Lower leg skin (tissue), 4 donors: ENCODE data around the gene SYT17. TPM values are rescaled to one million over a fixed set of nuclear protein-coding genes. Genes with fewer than 3 reads are reported as not detected.

Experiments used
- DNase-seq, 2 donors: peaks; one replicate each; pipeline ENCODE4 v3.0.0-alpha.2; 2019; ENCODE audit warnings: low spot score in 2 of 2
- H3K4me3 ChIP-seq: fragments of 200-600 bp; sonication (generic); 2 replicates; pipeline ENCODE4 v1.5.1; 2017; ENCODE audit warnings: mild to moderate bottlenecking, low read depth; ENCODE audit not compliant: poor library complexity, severe bottlenecking
- POLR2A ChIP-seq, 2 donors: fragments of 450-650 bp; IDR thresholded peaks; one replicate each; pipeline ENCODE4 v1.6.1; 2016 to 2017; ENCODE audit warnings: antibody characterized with exemption in 2 of 2, mild to moderate bottlenecking in 1 of 2, moderate library complexity in 1 of 2
- whole genome bisulfite sequencing, 2 donors: methylation state at CpG; one replicate each; pipeline ENCODE4 v1.1.5; 2018; 5-methylcytosine and 5-hydroxymethylcytosine counted together
- intact Hi-C: fragments of 100-400 bp; cut with DNase I; formaldehyde crosslinking; loops from one replicate; pipeline ENCODE4 v1.15.0; 2023; ENCODE audit warnings: low total_unique reads
- total RNA-seq, 4 donors: library from RNA; depleted of rRNA; stranded (reverse); fragments of >200 nt; gene quantifications; one replicate each; pipeline ENCODE4 v1.1.0, GENCODE V29; 2016
- TF ChIP-seq, protein P1 (sequence below), 3 donors: fragments of 450-650 bp; IDR thresholded peaks; one replicate each; pipeline ENCODE4 v1.5.1; 2016; ENCODE audit warnings: antibody characterized with exemption in 3 of 3, mild to moderate bottlenecking in 3 of 3, moderate library complexity in 2 of 3

Gene SYT17
- total RNA-seq, 4 donors from 2014 or later = 3.7 to 9.0 (median 4.8) TPM

DNA sequence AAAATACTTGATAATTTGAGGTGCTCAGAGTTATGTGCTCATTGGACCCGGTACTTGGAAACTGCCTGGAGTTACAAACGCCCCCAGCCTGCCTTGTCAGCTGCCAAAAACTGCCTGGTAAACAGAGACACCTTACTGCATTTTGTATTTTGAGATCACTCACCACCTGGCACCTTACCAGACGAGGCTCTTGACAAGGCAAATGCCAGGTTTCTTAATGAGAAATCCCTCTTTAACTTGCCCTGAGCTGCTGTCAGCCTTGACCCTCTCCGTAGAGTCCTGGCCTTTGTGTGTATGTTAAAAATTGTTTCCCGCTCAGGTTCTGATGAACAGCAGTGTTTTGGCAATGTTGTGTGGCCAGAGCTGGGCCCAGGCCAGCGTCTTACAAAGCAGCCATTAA, 28.8 kb downstream of the SYT17 start:
- 57 to 74% methylated on average over 6 of the region's 6 CpGs for WGBS, 2 donors
- no peak for TF ChIP-seq POLR2A (IDR thresholded peaks at IDR 0.05)
- TF ChIP-seq, protein P1, sequence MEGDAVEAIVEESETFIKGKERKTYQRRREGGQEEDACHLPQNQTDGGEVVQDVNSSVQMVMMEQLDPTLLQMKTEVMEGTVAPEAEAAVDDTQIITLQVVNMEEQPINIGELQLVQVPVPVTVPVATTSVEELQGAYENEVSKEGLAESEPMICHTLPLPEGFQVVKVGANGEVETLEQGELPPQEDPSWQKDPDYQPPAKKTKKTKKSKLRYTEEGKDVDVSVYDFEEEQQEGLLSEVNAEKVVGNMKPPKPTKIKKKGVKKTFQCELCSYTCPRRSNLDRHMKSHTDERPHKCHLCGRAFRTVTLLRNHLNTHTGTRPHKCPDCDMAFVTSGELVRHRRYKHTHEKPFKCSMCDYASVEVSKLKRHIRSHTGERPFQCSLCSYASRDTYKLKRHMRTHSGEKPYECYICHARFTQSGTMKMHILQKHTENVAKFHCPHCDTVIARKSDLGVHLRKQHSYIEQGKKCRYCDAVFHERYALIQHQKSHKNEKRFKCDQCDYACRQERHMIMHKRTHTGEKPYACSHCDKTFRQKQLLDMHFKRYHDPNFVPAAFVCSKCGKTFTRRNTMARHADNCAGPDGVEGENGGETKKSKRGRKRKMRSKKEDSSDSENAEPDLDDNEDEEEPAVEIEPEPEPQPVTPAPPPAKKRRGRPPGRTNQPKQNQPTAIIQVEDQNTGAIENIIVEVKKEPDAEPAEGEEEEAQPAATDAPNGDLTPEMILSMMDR (IDR thresholded peaks at IDR 0.05) = no peak
- DNase-seq = no peak
- intact Hi-C loops = no loop called here
- no peak overlapping the region for H3K4me3 ChIP-seq

DNA sequence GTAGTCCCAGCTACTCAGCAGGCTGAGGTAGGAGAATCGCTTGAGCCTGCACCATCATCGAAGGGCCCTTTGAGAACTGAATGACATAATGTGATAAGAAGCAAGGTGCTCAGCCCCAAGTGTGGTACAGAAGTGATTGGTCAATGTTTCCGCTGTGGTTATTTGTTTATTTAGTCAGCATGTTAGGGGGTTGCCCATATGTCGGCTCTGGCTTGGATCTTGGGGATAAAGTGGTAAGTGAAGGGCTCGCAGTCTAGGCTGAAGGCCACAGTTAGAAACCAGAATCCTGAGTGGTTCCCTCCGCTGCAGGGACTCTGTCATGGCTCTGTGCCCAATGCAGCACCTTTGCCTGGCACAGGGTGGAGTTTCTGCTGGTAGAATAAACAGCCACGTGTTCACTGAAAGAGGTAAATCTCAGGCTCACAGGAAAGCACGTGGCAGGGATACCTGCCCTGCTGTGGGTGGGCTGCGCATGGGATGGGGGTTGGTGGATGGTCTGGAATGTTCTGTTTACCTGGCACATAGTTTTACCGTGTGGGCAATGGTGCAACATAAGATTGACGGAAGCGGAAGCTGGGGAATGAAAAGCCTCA, 35.4 kb downstream of the SYT17 start:
- TF ChIP-seq, protein P1 (IDR thresholded peaks at IDR 0.05) = no peak
- no peak for TF ChIP-seq POLR2A (IDR thresholded peaks at IDR 0.05)
- DNase-seq = no peak

DNA sequence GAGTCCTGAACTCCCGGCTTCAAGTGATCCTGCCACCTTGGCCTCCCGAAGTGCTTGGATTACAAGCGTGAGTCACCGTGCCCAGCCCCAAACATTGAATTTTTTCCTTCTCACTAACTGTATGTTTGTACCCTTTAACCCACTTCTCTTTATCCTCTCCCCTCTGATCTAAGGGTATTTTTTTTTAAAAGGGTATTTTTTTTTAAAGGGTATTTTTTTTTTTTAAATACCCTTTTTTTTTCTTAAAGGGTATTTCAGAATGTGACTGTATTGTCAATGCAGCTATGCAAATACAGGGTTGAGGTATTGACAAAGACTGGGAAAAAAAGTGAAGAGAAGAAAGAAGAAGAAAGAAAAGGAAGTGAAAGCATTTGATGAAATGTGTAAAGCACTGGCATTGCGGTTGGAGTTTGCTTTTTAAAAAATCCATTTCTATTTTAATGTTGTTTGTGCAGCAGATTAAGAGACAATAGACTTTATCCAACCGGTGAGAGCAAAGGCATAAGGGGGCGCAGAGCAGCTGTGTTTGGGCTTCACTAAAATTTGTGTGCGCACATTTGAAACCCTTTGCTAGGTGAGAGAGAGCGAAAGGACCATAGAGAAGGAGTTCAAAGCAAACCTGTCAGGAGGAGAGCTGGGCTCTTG, 42.4 kb downstream of the SYT17 start:
- H3K4me3 ChIP-seq = no peak overlapping the region
- TF ChIP-seq, protein P1 (IDR thresholded peaks at IDR 0.05) = no peak
- TF ChIP-seq POLR2A (IDR thresholded peaks at IDR 0.05) = no peak
- 76 to 79% methylated on average over 9 of the region's 9 CpGs for WGBS, 2 donors
- intact Hi-C loops = no loop called here
- DNase-seq = no peak

More for the DNA sequence above, 35.4 kb downstream of the SYT17 start:
- 75 to 83% methylated on average over 12 of the region's 12 CpGs for WGBS, 2 donors
- intact Hi-C loops = no loop called here
- no peak overlapping the region for H3K4me3 ChIP-seq

DNA sequence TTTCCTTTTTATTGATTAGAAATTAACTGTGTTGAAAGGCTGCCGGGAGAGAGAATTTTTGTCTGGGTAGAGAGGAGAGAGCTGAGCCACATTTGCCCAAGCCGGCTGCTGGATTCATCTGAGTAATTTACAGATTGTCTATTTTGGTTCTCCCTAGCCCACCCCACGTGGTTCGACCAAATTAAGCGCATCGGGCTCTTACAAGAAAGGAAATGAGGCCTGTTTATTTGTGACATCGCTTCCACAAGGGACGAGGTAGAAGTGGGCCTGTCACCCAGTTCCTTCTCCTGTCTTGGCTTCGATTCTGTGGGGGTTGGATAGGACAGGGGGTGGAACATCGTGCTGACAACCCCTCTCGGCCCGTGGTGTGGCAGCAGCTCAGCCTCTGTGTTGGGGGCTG, 42.9 kb downstream of the SYT17 start:
- WGBS, 2 donors = 76 to 84% methylated on average over 12 of the region's 12 CpGs
- TF ChIP-seq POLR2A (IDR thresholded peaks at IDR 0.05) = no peak
- intact Hi-C loops = no loop called here
- no peak overlapping the region for H3K4me3 ChIP-seq
- no peak for DNase-seq

DNA sequence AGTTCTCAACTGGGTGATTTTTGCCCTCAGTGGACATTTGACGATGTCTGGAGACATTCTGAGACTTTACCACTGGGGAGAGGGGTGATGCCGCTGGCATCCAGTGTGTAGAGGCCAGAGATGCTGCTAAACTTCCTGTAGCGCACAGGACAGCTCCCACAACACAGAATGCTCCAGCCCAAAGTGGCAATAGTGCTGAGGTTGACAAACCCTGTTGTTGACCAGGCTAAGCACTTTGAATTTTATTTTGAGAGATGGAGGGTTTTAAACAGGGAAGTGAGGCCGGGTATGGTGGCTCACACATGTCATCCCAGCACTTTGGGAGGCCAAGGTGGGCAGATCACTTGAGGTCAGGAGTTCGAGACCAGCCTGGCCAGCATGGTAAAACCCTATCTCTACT, 44.0 kb downstream of the SYT17 start:
- no peak for DNase-seq
- intact Hi-C loops = no loop called here
- 89 to 96% methylated on average over 5 of the region's 5 CpGs for WGBS, 2 donors

DNA sequence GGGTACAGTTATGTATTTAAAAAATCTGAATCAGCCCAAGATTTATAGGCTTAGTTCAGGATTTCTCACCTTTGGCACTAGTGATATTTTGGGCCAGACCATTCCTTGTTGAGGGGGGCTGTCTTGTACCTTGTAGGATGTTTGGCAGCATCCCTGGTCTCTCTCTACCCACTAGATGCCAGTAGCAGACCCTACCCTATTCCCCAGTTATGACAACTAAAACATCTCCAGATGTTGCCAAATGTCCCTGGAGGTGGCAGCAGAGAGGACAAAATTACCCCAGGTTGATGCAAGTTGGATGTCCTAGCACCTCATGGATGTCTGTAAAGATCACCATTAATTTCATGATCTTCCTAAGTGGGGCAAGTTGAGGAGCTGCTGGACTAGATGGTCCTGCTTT, 45.8 kb downstream of the SYT17 start:
- intact Hi-C loops = no loop called here
- H3K4me3 ChIP-seq = no peak overlapping the region
- no peak for TF ChIP-seq POLR2A (IDR thresholded peaks at IDR 0.05)
- TF ChIP-seq, protein P1 (IDR thresholded peaks at IDR 0.05) = no peak
- DNase-seq = no peak

More for the DNA sequence above, 44.0 kb downstream of the SYT17 start:
- no peak overlapping the region for H3K4me3 ChIP-seq
- TF ChIP-seq, protein P1 (IDR thresholded peaks at IDR 0.05) = no peak
- TF ChIP-seq POLR2A (IDR thresholded peaks at IDR 0.05) = no peak
